HG03520 (cell line): ENCODE results near the gene PRAMEF25.
"Not testable (repeated sequence)": the region's sequence is repeated elsewhere in the genome, so short reads cannot be mapped to it uniquely, and the experiment has no call there.

Experiments used
- ATAC-seq: cut with Tn5 transposase; IDR thresholded peaks from one replicate; pipeline ENCODE4 v1.9.1; 2021; ENCODE audit warnings: mild to moderate bottlenecking, moderate library complexity; ENCODE audit not compliant: unreplicated experiment

The PRAMEF25 gene

DNA sequence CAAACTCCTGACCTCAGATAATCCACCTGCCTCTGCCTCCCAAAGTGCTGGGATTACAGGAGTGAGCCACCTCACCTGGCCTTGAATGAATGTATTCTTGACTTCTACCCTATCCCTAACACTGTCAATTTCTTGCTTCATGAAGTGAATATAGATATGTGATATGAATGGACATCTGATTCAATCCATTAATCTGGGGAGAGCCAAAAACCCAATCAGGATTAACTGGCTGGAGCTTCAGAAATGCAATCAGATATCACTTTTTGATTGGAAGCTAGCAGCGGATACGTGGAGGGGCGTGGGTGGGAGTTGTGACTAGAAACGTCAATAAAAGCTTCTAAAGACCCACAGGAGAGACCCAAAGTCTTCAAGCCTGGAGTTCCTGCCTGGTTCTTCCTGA, at the start of gene PRAMEF25:
Gene PRAMEF25, plus strand, starts transcription at position 301 of the 400 bp plus-strand sequence. CDS start 2,920 bp downstream, outside the sequence.
- not testable (repeated sequence) for ATAC-seq

DNA sequence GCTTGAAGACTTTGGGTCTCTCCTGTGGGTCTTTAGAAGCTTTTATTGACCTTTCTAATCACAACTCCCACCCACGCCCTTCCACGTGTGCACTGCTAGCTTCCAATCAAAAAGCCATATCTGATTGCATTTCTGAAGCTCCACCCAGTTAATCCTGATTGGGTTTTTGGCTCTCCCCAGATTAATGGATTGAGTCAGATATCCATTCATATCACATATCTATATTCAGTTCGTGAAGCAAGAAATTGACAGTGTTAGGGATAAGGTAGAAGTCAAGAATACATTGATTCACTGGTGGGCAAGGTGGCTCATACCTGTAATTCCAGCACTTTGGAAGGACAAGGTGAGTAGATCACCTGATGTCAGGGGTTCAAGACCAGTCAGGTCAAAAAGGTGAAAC, 14.1 kb upstream of the PRAMEF25 start, which contains the start of gene PRAMEF27:
Gene PRAMEF27, minus strand, starts transcription at position 101 of the 400 bp plus-strand sequence. CDS start 2,916 bp downstream, outside the sequence.
- ATAC-seq = not testable (repeated sequence)

DNA sequence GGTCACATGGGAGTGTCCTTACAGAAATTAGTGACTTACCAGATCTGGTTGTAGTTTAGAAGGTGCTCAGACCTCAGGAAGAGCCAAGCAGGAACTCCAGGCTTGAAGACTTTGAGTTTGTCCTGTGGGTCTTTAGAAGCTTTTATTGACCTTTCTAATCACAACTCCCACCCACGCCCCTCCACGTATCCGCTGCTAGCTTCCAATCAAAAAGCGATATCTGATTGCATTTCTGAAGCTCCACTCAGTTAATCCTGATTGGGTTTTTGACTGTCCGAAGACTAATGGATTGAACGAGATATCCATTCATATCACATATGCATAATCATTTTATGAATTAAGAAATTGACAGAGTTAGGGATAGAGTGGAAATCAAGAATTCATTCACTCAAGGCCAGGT, 46.2 kb downstream of the PRAMEF25 start, which contains the start of gene HNRNPCL2:
Gene HNRNPCL2, minus strand, starts transcription at position 101 of the 400 bp plus-strand sequence. CDS start 454 bp downstream, outside the sequence.
- ATAC-seq = not testable (repeated sequence)
